ENCODE data around the gene SLC38A10.

Gene SLC38A10

DNA sequence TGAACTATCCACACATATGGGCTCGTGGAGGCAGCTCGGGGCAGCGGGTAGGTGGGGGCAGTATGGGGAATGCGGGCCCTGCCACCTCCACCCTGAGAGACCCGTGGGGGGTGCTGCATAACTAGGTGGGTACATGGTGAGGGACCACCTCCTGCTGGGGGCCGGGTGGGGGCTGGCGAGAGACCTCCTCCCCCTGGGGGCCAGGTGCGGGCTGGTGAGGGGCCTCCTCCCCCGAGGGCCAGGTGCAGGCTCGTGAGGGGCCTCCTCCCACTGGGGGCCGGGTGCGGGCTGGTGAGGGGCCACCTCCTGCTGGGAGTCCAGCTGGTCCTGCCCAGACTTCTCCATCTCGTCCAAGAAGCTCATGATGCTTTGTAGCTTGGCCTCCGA, 97.7 kb downstream of the SLC38A10 start:
- H3K27ac ChIP-seq: no peak overlapping the region
- TF ChIP-seq, protein P1, sequence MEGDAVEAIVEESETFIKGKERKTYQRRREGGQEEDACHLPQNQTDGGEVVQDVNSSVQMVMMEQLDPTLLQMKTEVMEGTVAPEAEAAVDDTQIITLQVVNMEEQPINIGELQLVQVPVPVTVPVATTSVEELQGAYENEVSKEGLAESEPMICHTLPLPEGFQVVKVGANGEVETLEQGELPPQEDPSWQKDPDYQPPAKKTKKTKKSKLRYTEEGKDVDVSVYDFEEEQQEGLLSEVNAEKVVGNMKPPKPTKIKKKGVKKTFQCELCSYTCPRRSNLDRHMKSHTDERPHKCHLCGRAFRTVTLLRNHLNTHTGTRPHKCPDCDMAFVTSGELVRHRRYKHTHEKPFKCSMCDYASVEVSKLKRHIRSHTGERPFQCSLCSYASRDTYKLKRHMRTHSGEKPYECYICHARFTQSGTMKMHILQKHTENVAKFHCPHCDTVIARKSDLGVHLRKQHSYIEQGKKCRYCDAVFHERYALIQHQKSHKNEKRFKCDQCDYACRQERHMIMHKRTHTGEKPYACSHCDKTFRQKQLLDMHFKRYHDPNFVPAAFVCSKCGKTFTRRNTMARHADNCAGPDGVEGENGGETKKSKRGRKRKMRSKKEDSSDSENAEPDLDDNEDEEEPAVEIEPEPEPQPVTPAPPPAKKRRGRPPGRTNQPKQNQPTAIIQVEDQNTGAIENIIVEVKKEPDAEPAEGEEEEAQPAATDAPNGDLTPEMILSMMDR (conservative IDR thresholded peaks at IDR 0.05): no peak
- TF ChIP-seq ZFX (IDR thresholded peaks at IDR 0.05): no peak

DNA sequence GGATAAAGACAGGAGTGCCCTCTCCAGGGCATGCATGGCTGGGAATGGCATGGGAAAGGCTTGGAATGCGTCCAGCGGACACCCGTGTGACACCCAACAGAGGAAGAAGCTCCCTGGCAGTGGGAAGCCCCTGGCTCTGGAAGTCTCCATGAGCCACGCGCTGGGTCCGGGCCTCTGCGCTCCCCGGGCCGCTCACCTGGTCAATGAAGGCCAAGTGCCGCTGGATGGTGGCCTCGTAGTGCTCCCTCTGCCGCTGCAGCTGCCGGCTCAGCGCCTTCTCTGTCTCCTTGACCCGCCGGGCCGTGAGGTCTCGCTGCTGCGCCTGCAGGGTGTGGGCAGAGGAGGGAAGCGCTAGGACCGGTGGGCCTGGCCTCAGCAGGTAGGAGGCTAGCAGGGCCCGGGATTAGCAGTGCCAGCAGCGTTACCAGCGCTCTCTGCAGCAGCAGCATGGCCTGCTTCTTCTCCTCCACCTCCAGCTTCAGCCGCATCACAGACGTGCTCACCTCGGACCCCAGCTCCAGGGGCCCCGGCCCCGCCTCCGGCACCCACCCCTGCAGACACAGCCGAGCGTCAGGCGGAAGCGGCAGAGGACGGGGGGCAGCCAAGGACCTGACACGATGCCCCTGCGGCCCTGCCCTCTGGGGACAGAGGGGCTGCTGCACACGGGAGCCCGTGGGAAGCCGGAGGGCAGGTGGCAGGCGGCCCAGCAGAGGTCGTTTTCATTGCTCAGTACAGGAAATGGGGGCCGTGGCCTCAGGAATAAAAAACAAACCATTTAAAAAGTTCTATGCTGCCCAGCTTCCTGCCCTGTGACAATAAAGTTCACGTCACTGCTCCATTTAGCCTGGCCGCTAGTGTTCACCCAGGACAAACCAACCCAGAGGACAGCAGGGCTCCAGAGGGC, 98.3 kb downstream of the SLC38A10 start:
- no peak overlapping the region for H3K27ac ChIP-seq

DNA sequence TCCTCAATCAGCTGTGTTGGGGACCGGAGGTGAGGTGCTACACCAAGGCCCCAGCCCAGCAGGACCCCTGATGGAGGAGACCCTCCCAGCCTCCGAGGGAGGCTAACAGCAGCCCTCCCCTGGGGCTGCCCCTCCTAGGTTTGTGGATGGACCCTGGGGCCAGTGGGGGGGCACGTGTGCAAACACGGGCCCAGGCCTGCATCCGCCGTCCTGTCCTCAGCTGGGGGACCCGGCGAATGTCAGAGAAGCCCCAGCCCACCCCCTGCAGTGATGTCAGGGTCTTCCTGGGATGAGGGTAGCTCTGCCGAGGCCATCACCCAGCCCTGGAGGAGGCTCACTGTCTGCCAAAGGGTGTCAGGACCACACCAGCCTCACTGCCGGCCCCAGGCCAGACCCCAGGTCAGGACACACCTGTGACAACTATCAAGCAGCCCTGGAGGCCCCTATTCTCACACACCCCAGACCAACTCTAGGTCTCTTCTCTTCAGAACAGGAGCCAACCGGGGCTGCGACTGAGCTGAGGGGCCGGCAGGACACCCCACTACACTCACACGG, 99.1 kb downstream of the SLC38A10 start:
- TF ChIP-seq, protein P1 (conservative IDR thresholded peaks at IDR 0.05): no peak
- no peak for TF ChIP-seq ZFX (IDR thresholded peaks at IDR 0.05)
- H3K27ac ChIP-seq: no peak overlapping the region

More for the DNA sequence above, 98.3 kb downstream of the SLC38A10 start:
- TF ChIP-seq ZFX (IDR thresholded peaks at IDR 0.05): no peak
- TF ChIP-seq, protein P1 (conservative IDR thresholded peaks at IDR 0.05): no peak

Measured in C4-2B (cell line).